ENCODE data around the gene ALPK3.

- TF ChIP-seq POLR2A (IDR thresholded peaks at IDR 0.05) = no peak
- TF ChIP-seq CTCF (IDR thresholded peaks at IDR 0.05) = no peak
Measured at GRCh38 chr15:84784262-84784661, 32.9 kb upstream of the ALPK3 start.
